Endothelial cell (in vitro differentiated cells): ENCODE results near the gene ZFAND2B. TPM values are rescaled to one million over a fixed set of nuclear protein-coding genes. Genes with fewer than 3 reads are reported as not detected.
A peak's percentile ranks its signal among the peaks of the same experiment; 100 is the strongest.

Experiments
- DNase-seq: peaks from one replicate; pipeline ENCODE4 v3.0.0; 2021; ENCODE audit warnings: low spot score
- H3K27ac Mint-ChIP-seq: one replicate; pipeline ENCODE4 v1.8.0; 2021; ENCODE audit warnings: mixed read lengths, inconsistent platforms; ENCODE audit not compliant: unreplicated experiment
- H3K27me3 Mint-ChIP-seq: one replicate; pipeline ENCODE4 v1.8.0; 2021; ENCODE audit warnings: mild to moderate bottlenecking, moderate library complexity, mixed read lengths, inconsistent platforms; ENCODE audit not compliant: unreplicated experiment
- H3K36me3 Mint-ChIP-seq: one replicate; pipeline ENCODE4 v1.8.0; 2021; ENCODE audit warnings: mild to moderate bottlenecking, low read depth, mixed read lengths, inconsistent platforms; ENCODE audit not compliant: unreplicated experiment
- H3K4me1 Mint-ChIP-seq: one replicate; pipeline ENCODE4 v1.8.0; 2021; ENCODE audit warnings: mild to moderate bottlenecking, mixed read lengths, inconsistent platforms; ENCODE audit not compliant: unreplicated experiment
- H3K4me3 Mint-ChIP-seq: one replicate; pipeline ENCODE4 v1.8.0; 2021; ENCODE audit warnings: mild to moderate bottlenecking, mixed read lengths, inconsistent platforms; ENCODE audit not compliant: unreplicated experiment
- H3K9me3 Mint-ChIP-seq: one replicate; pipeline ENCODE4 v1.8.0; 2021; ENCODE audit warnings: mixed read lengths, inconsistent platforms; ENCODE audit not compliant: unreplicated experiment
- long read RNA-seq: library from polyadenylated mRNA; unstranded; transcript quantifications from one replicate; pipeline ENCODE4 v2.0.0, GENCODE V29; 2020; ENCODE audit not compliant: unreplicated experiment
- total RNA-seq: library from RNA; stranded (reverse); fragmentation: NEBNext Ultra II Directional; extraction: Animal tissue kit (Norgen Biotek cat#: 25700); gene quantifications from one replicate; pipeline ENCODE4 v1.2.1, GENCODE V29; 2021; ENCODE audit not compliant: unreplicated experiment
- TF ChIP-seq, protein P1 (sequence below): fragments of 200-600 bp; sonication (generic); IDR thresholded peaks from one replicate; pipeline ENCODE4 v1.5.0; 2021; ENCODE audit warnings: antibody characterized with exemption; ENCODE audit not compliant: unreplicated experiment

The ZFAND2B gene, protein sequence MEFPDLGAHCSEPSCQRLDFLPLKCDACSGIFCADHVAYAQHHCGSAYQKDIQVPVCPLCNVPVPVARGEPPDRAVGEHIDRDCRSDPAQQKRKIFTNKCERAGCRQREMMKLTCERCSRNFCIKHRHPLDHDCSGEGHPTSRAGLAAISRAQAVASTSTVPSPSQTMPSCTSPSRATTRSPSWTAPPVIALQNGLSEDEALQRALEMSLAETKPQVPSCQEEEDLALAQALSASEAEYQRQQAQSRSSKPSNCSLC
- total RNA-seq = 39.7 TPM
- long read RNA-seq, transcript ZFAND2B-212 (10 exons, 1,199 nt) = major isoform, 13 of 30 reads
- long read RNA-seq, transcript ZFAND2B-201 (9 exons, 1,314 nt) = minor isoform, 7 of 30 reads
- long read RNA-seq, partial matches to known transcripts = 4 of 30 reads
- long read RNA-seq, other reads (novel, unspliced or antisense) = 3 of 30 reads

DNA sequence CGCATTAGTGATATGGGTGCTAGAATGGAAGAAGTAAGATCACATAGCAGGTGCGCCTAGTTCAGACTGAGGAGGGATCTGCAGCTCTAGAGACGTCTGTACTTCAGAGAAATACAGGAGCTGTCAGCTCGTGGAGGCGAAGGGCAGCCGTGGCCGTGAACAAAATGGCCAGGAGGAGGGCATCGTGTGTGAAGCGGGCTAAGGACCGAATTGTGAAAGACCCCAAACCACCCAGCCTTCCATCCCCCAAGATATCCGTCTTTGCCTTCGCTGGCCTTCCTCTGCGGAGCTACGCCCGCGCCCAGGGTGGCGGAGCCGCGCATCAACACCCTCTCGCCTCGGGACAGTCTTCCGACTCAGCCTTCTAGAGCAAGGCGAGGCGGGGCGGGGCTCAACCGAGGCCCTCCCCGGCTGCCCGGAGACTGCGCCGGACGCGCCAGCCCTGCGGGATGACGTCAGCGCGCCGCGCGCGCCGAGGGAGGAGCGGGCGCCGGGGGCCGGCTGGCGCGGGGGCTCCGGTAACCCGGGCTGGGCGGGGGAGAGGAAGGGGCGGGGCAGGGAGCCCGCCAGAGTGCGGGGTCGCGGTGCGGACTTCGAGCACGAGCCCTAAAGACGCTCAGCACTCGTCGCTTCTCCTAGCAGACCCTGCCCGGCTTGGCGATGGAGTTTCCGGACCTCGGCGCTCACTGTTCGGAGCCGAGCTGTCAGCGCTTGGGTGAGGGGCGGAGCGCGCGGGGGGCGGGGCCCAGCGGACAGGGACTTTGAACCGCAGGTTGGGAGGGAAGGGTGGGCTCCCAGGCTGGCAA, at the start of gene ZFAND2B:
ZFAND2B (plus strand) TSS at position 455 of the 806 bp plus-strand sequence; CDS start at position 661, 206 bp downstream.
- DNase-seq = peak; percentile 96
- Mint-ChIP-seq H3K27ac (peak within 1 kb of the TSS; percentile 85), H3K4me1 (peaks cover 17% of the 10 kb centered on the region), H3K36me3 (peaks cover 14% of the 10 kb centered on the region), H3K9me3 (no peaks in the 10 kb centered on the region), H3K4me3 (peak within 1 kb of the TSS; percentile 94), H3K27me3 (peaks cover 7% of the 10 kb centered on the region)
- TF ChIP-seq, protein P1, sequence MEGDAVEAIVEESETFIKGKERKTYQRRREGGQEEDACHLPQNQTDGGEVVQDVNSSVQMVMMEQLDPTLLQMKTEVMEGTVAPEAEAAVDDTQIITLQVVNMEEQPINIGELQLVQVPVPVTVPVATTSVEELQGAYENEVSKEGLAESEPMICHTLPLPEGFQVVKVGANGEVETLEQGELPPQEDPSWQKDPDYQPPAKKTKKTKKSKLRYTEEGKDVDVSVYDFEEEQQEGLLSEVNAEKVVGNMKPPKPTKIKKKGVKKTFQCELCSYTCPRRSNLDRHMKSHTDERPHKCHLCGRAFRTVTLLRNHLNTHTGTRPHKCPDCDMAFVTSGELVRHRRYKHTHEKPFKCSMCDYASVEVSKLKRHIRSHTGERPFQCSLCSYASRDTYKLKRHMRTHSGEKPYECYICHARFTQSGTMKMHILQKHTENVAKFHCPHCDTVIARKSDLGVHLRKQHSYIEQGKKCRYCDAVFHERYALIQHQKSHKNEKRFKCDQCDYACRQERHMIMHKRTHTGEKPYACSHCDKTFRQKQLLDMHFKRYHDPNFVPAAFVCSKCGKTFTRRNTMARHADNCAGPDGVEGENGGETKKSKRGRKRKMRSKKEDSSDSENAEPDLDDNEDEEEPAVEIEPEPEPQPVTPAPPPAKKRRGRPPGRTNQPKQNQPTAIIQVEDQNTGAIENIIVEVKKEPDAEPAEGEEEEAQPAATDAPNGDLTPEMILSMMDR = no peak

DNA sequence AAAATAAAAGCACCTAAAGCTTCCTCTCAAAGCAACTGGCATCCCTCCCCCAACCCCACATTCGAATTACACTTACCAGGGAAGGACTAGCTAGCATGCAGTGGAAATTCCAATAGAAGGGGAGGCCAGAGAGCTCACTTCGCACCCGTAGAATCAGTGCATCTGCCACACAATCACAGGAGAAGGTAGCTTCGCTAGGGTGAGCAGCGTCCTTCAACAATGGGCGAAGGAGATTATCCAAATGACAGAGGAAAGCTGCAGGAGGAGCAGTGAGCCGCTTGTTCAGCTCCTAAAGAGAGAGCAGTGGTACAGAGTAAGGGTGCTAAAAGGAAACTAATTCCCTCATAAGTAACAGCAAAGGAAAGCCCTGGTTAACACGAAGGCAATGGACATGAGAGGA, 49.2 kb upstream of the ZFAND2B start:
- TF ChIP-seq, protein P1 = no peak
- DNase-seq = no peak
- Mint-ChIP-seq H3K9me3 (no peaks in the 10 kb centered on the region), H3K4me3 (no peak overlapping the region), H3K27me3 (peaks cover 2% of the 10 kb centered on the region), H3K36me3 (peaks cover 3% of the 10 kb centered on the region), H3K4me1 (peaks cover 6% of the 10 kb centered on the region), H3K27ac (no peak overlapping the region)

DNA sequence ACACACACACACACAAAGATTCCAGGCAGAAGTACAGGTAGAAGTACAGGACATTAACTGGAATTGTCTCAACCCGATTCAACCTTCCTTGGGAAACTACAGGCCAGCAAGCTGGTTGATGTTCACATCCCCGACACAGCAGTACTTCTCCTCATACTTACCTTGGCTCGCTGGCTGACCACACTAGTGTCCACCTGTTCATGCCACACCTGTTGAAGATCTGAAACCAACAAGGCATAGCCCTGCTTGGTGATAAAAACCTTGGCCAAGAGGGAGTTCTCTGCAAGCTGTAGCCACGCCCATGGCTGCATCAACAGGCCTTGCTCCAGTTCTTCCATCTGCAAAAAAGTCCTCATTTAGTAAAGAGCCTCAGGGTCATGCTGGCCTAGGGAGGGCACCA, 48.6 kb upstream of the ZFAND2B start:
- Mint-ChIP-seq H3K9me3 (no peaks in the 10 kb centered on the region), H3K36me3 (peaks cover 3% of the 10 kb centered on the region), H3K27ac (no peak overlapping the region), H3K27me3 (peaks cover 3% of the 10 kb centered on the region), H3K4me3 (no peak overlapping the region), H3K4me1 (peaks cover 6% of the 10 kb centered on the region)
- TF ChIP-seq, protein P1 = no peak
- DNase-seq = no peak

DNA sequence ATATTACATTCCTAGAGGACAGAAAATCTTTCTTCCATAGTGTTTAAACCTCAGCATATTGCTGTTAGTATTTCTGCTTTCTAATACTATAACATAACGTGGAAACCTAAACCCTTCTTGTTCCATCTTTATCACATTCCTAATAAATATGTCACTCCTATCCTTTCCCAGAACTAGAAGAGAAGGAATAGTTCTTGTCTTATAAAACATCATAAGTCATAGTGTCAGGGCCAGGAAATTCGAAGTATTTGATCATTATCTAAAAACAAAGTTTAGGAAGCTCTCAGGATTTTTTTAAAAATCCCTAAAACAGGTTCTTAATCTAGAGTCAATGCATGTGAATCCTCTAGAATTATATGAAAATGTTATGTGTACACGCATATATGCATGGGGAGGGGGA, 48.0 kb upstream of the ZFAND2B start:
- Mint-ChIP-seq H3K27ac (no peak overlapping the region), H3K27me3 (peaks cover 3% of the 10 kb centered on the region), H3K9me3 (no peaks in the 10 kb centered on the region), H3K4me3 (no peak overlapping the region), H3K36me3 (peaks cover 3% of the 10 kb centered on the region), H3K4me1 (peaks cover 6% of the 10 kb centered on the region)
- TF ChIP-seq, protein P1 = no peak
- DNase-seq = no peak
